DMS114 treated with DMSO at 0.1 percent for 48 hours (cell line): Measurements from ENCODE around the gene PARK7.

Experiments
- DNase-seq: peaks from one replicate; lab custom pipeline; 2025; ENCODE audit not compliant: unreplicated experiment; lab: John Stamatoyannopoulos, UW

PARK7 gene

DNA sequence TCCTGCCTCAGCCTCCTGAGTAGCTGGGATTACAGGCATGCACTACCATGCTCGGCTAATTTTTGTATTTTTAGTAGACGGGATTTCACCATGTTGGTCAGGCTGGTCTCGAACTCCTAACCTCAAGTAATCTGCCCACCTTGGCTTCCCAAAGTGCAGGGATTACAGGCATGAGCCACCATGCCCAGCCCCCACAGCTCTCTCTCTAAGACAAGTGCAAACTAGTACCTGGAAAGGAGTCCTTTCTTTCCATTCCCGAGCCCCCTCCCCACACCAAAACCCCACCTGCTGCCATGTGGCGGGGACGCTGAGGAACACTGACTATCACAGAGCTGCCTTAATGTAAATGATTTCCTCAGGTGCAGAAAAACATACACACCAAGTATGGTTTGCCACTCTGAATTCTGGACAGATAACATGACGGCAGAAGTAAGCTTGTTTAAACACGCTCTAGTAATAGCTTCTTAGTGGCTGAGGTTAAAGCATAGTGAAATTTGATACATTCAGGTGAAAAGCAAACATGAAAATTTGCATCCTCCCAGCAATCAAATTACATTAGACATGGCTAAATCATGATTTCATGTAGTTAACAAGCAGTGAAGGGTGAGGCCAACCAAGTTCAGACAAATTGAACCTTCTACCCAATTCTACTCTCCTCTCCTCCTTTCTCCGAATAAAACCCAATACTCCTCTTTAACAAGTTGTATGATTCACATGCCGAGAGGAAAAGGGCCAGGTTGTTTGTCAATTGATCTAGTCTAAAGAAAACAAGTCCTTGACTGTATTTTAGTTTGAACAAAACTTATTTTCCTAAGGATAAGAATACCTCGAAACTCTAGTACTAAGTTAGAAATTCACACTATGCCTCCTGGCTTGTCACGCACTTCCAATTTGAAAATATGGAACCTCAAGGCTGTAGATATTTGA, 44.8 kb downstream of the PARK7 start:
- no peak for DNase-seq

DNA sequence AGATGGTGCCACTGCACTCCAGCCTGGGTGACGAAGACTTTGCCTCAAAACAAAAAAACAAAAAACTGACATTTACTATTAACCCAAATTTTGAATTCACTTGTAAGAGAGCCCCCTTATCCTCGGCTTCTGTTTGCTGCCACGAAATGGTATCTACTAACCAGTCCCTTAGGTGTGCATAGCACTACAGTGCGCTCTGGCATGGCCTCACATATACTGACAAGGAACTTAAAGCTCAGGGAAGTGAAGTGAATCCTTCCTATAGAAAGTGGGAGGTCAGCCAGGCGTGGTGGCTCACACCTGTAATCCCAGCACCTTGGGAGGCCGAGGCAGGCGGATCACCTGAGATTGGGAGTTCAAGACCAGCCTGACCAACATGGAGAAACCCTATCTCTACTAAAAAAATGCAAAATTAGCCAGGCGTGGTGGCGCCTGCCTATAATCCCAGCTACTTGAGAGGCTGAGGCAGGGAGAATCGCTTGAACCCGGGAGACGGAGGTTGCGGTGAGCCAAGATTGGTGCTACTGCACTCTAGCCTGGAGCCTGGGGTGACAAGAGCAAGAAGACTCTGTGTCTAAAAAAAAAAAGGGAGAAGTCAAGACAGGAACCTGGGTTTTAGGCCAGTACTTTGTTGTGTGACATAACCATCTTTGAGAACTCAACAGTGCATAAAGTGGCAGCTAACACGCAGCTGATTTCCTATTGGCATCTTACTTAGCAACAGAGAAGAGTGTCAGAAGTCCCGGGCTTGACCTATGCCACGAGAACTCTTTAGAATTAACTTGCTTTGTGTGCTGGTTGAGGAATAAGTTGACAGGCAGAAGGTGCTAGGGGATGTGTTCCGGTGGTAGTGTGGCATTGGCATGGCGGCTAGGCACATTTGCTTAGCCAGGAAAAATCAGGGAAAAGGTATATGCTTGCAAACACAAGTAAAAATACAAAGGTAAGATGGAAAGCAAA, 47.8 kb downstream of the PARK7 start:
- DNase-seq, result no peak

DNA sequence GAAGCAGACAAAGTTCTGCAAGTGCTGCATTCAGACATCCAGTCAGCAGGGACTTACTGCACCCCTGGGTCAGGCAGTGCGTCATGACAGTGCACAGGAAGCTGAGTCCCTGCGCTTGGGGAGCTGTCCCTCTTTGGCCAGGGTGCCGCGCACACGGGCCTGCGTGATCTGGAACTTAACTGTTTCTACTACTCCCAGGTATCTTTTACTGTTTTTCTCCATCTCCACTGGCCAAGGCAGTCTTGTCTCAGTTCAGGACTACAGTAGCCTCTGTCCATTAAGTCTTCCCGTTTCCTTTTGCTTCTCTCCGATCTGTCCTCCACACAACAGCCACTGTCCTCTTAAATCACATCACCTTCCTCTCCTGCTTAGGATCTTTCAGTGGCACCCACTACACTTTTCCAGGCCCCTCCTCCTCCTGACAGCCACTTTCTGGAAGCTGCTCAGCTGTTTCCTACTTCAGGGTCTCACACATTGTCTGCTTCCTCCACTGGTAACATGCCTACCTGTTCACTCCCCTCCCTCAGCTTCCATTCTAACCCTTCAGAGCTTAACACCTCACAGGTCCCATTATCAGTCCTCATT, 48.7 kb downstream of the PARK7 start:
- DNase-seq, result no peak

DNA sequence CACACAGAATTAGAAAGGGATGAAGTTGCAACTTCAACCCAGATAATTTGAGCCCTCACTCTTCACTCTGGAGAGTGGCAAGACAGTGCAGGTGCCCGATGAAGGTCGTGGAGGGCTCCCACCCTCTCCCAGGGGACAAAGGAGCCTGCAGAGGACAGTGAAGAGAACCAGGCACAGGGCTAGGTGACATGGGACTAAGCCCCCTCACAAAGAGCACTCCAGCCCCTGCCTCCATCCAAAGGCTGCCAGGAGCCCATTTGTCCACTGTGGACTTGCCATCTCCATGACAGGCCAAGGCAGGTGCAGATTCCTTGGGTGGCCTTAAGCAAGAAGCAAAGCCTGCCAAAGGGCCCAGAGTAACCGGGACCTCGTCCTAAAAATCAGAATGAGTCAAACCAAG, 49.5 kb downstream of the PARK7 start:
- no peak for DNase-seq

DNA sequence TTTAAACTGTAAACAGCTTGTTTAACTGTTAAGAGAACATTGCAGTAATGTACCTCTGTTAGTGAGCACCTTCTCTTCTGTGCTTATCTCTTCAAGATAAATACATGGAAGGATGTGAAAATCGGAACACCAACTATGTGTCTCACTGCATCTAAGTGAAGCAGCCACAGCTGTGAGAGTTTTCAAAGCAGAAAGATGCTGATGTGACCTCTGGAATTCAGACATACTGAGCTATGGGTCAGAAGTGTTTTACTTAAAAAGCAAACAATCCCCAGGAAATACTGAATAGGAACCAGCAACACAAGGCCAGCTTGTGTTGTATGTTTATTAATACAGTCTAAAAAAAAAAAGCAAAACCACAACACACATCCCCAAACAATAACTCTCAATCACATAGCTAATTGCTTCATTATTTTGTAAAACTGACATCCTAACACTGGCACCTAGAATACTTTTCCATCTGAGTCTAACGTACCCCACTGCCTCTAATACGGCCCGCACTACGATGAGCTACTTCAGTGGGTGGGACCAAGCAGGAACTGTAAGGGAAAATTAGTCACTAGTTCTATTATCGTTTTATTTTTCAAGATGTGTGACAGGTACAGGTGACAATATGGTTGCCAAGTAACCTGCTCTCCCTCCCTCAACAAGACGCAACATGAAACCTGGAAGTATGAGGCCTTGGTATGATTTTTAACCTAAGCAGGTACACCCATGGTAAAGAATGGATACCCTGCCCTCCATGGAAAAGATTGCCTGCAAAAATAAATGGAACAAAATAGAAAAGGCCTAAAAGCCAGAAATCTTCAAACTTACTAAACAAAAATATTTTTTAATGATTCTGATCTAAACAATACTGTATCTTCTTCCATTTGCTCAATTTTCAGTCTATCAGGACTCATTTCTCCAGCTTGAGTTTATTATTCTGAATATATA, 50.7 kb downstream of the PARK7 start:
- no peak for DNase-seq

DNA sequence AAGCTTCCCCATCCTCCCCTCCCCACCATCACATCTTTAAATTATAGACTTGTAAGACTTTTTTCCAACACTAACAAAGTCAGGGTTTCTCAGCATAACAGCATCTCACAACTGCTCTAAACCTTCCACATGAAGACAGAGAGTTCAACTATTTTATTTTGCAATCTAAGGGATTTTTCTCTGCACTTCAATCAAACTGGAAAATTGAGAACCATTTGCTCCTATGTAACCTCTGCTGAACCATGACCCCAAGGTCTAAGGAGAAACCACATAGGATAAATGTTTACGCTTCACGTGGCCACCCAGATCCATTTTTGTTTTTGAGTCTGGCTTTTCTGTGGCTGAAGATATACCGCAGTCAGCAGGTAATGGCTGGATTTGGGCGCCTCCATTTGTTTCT, 51.4 kb downstream of the PARK7 start:
- no peak for DNase-seq

DNA sequence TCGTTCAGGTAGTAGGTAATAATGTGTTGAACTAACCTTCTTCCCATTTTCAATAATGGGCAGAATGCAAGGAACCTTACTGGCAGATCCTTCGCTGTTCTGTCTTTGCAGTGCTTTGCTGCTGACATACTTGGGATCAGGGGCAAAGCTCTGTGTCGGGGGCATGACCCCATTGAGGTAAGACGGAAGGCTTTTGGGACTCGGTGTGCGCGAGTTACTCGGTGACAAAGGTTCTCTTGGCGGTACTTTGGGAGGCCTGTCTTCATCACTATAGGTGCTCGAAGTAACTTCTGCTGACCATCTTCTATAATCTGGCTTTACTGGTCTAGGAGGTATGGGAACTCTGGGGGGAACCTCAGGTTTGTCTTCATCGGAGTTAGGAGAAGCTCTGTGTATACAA, 51.9 kb downstream of the PARK7 start:
- DNase-seq, result no peak

DNA sequence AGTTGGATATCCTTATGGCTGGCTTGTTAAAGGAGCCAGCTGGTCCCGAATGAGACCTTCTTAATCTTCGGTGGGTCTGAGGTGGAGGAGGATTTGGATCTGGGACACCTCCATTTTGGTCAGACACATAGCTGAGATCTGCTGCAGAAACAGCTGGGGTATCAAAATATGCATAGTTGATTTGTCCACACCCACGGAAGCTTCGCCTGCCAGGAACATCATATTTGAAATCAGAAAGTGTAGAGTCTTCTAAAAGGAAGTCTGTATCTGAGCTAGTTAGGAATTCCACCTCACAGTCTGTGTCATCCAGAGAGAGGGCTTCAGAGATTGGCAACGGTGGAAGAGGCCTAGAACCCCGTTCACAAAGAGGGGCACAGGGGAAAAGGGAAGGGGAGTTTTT, 52.3 kb downstream of the PARK7 start:
- no peak for DNase-seq

DNA sequence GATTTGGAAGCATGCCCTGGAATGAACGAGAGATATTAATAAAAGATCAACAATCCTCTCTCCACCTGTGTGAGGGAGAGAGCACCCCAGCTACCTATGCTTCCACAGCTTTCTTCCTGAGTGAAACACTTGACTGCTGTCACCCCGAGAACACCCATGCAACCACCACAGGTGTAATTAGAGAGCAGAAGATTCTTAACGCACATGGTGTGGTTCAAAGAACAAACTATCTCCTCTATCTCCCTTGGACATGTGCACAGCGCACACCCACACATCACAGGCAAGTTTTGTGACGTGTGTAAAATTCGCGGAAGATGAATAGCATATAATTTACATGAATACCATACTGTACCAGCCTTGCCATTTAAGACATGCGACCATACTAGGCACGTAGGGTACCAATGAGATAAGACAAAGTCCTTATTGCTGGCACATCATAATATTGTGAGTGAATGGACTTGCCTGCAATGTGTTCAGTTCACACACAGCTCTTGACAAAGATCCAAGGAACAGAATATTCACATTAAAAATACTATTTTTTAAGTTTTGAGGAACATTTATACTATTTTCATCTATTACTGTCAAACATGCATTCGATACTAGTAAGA, 53.0 kb downstream of the PARK7 start:
- no peak for DNase-seq

DNA sequence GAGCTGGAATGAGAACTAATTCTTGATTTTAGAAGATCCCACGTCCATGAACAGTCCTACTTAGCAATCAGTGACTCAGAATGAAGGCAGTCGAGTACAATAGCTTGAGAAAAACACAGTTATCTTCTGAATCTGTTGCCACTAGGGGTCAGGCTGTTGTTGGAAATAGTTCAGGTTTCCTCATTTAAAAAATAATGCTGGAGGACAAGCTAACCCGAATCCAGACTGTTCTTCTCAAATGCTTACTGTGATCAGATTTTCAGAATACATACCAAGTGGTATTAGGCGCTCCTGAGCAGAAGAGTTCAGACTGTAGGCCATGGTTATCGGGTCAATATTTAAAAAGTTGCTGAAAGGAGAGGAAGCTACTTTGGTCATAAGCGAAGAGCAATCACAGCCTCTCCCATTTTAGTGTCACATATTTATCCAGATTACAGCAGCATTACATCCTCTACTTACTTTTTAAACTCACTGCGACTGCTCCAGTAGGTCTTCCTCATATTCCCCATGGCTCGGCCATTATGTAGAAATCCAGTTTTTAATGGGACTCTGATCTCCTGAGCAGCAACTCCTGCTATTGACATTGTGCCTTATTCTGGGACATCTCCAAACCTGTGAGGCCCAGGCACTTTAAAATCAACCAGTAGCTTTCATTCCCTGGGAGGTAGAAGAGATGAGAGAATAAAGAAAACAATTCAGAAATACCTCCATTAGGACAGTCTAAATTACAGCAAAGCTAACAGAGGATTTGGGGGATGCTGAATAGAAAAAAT, 53.7 kb downstream of the PARK7 start:
- DNase-seq, result peak; percentile 55

DNA sequence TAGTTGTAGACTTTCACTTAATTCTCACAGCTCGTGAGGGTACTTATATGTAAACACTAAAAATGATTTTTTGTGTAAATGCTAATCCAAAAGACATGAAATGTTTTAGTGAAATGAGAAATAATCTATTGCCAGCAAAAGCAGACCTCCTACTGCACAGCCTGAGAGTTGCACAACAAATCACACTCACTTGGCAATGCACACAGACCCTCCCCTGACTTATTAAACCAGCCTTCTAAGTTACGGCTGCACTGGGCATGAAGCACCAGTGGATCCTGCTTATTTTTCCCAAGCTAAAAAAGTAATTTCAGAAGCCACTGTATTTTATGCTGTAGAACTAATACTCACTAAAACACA, 54.3 kb downstream of the PARK7 start:
- no peak for DNase-seq

DNA sequence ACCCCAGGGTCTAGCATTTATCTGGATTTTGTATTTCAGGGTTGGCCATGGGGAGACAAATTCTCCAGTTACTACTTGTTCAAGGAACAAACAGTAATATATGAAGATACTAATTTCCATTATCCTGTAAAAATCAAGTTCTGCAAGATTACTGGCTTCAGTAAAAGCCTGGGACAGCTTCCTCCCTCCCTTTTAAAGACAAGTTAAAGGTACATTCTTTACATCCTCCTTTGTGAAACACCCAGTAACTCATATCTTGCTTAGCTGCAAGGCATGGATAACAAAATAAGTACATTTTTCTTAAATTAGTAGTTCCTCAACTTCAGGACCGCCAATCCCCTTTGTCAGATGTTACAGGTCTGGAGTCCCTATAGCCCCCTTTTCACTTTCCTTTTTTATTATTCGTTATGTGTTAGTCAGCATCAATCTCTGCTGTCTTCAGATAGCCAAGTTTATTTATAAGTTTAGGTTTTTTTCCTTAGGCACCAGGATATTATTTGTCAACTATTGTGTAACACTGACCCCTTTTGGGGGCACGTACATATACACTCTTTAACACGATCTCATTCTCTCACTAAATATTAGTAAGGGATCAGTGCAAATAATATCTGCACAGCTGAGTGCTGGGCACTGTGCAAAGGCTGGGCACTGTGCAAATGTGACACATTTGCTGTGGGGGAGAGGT, 54.8 kb downstream of the PARK7 start:
- no peak for DNase-seq

DNA sequence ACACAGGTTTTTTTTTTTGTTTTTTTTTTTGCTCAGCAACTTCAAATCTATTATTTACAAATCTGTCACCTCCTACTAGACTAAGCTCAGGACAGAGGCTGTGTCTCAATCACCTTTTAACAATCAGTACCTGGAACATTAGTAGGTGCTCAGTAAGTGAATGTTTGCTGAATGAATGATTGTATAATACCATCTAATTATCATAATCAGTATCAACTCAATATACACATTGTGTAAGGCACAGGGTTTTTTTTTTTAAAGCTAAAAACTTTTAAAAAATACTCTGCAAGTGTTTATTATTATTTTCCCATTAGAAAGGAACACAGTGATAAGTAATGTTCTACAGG, 55.4 kb downstream of the PARK7 start:
- DNase-seq, result no peak

DNA sequence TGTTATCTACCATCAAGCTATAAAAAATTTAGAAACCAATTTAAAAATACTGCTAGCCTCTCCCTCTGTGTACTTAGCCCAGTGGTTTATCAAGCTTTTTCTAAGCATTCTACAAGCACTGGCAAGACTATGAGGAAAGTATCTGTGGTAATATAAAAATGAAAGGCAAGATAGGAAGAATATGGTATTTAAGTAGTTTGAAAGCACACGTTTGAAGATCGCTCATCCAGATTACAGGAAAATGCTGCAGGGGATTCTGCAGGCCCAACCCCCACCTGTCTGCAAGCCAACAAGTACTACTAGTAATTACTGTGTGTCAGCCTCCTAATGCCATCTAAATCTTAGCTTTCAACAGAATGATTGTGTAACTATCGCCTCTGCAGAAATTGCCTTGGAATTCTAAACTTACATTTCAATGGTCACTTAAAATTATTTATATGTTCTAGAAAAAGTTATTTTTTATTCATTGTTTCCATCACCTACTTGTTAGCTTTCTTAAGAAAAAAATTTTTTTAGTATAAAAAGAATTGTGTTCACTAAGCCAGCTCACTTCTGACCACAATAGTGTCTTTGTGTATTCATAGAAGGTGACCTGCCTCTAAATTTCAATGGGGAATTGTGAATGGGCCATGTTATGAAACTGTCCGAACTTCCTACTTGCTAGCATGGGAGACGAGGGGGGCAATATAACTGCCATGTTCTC, 56.1 kb downstream of the PARK7 start:
- no peak for DNase-seq

DNA sequence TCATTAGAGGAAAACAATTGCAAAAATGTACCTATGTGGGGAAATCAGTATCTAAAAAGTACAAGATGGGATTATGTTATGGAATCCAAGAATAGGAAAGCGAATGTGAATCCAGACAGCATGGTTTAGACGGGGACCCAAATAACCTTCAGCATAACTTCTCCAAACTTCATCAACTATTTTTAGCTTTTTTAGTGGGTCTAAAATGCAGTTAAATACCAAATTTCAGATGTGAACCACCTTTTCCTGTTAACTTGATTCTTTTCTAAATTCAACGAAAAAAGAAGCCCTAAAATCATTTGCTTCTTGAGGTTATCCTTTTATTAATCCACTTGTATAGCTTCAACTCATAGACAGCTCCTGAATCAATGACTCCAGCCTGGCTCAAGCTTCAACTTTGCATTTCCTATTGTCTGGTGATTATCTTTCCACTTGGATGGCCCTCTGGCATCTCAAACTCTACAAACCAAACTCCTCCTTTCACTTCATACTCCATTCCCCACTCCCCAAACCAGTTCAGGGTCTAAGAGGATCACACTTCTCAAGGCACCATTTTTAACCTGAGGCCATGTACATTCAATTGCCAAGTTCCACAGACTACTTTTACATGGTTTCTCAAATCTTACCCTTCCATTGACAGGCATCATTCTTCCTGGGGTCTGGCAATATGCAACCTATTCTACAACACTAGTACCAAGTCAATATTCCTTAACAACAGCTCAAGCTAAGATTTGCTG, 57.1 kb downstream of the PARK7 start:
- no peak for DNase-seq

DNA sequence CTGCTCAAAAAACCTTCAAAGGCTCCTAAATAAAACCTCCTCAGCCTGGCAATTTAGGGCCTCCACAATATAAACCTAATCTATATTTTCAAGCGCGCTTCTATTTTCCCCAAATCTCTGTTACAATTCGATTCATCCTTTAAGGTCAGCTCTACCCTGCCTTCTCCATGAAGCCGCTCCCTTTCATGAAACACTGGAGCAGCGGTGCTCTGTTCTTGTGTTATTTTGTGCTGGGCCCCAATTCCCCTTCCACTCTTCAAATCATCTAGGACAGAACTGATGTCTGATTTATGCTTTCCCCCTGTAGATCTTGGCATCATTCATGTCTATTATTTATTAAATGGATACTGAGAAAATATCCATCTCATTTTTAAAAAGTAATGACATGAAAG, 57.7 kb downstream of the PARK7 start:
- no peak for DNase-seq

DNA sequence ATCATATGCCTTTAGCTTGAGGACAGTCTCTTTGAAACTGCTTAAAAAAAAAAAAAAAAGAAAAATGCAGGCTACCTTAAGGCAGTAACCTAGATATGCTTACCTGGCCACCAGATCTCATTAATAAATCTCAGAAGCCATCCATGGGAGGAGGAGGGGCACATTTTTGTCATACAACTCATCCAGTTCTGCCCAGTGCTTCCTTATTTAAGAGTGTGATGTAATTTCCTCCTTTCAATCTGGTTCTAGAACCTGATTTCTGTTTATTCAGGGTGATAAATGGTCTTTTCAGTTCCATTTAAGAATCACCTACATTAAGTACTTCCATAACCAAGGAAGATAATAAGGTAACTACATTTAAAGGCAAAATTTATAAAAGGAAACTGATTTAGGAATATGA, 58.5 kb downstream of the PARK7 start:
- no peak for DNase-seq
